Measurements from ENCODE around the gene ENTPD8.

GRCh38 chr9:137486545-137487453 lies 45.6 kb upstream of the ENTPD8 start:
- no peak for TF ChIP-seq POLR2AphosphoS5 (IDR thresholded peaks at IDR 0.05)
- no peak for TF ChIP-seq CTCF (IDR thresholded peaks at IDR 0.05)
- no peak for TF ChIP-seq POLR2A (IDR thresholded peaks at IDR 0.05)

All from gastroesophageal sphincter (tissue), 3 donors.